ENCODE measurements around the gene PCDHB9. TPM values are rescaled to one million over a fixed set of nuclear protein-coding genes. Genes with fewer than 3 reads are reported as not detected.
"Not testable (repeated sequence)": the region's sequence is repeated elsewhere in the genome, so short reads cannot be mapped to it uniquely, and the experiment has no call there.

The PCDHB9 gene
- total RNA-seq, 2 donors from 2014 or later, result 0.34 to 0.61 TPM

GRCh38 chr5:141182248-141182647, 4.7 kb upstream of the PCDHB9 start, which contains the start of gene PCDHB16:
Gene PCDHB16, plus strand, starts transcription at chr5:141182387. Its CDS starts 173 bp downstream, at chr5:141182560.
- ATAC-seq, result no peak
- DNase-seq, result no peak
- intact Hi-C loops (cut with DNase I, micrococcal nuclease), result no loop called here

GRCh38 chr5:141184117-141184855, 2.7 kb upstream of the PCDHB9 start:
- ATAC-seq; intact Hi-C loops (cut with DNase I, micrococcal nuclease); DNase-seq: not testable (repeated sequence)

- ATAC-seq; intact Hi-C loops (cut with DNase I, micrococcal nuclease); DNase-seq: not testable (repeated sequence)
Measured at GRCh38 chr5:141188682-141189081, 1.7 kb downstream of the PCDHB9 start.

- intact Hi-C loops (cut with DNase I, micrococcal nuclease); DNase-seq; ATAC-seq: not testable (repeated sequence)
Measured at GRCh38 chr5:141189131-141189530, 2.2 kb downstream of the PCDHB9 start.

- ATAC-seq (no peak), DNase-seq (peak in 1 of 2 donors; percentile 22)
- intact Hi-C loops (cut with DNase I, micrococcal nuclease), result no loop called here
Measured at GRCh38 chr5:141192110-141192725, 5.3 kb downstream of the PCDHB9 start, which contains the start of gene PCDHB10. Gene PCDHB10, plus strand, starts transcription at chr5:141192353. Its CDS starts 200 bp downstream, at chr5:141192553.

- intact Hi-C loops (cut with DNase I, micrococcal nuclease); ATAC-seq; DNase-seq: not testable (repeated sequence)
Measured at GRCh38 chr5:141194332-141194731, 7.4 kb downstream of the PCDHB9 start.

- ATAC-seq (no peak), DNase-seq (no peak)
- intact Hi-C loops (cut with DNase I, micrococcal nuclease), result no loop called here
Measured at GRCh38 chr5:141196363-141196762, 9.4 kb downstream of the PCDHB9 start.

- ATAC-seq (no peak), DNase-seq (no peak)
- intact Hi-C loops (cut with DNase I, micrococcal nuclease), result no loop called here
Measured at GRCh38 chr5:141199359-141200235, 12.6 kb downstream of the PCDHB9 start, which contains the start of gene PCDHB11. Gene PCDHB11, plus strand, starts transcription at chr5:141199627. Its CDS starts 148 bp downstream, at chr5:141199775.

GRCh38 chr5:141201126-141201525, 14.2 kb downstream of the PCDHB9 start:
- ATAC-seq; DNase-seq; intact Hi-C loops (cut with DNase I, micrococcal nuclease): not testable (repeated sequence)

- intact Hi-C loops (cut with DNase I, micrococcal nuclease); DNase-seq; ATAC-seq: not testable (repeated sequence)
Measured at GRCh38 chr5:141201646-141202045, 14.7 kb downstream of the PCDHB9 start.

GRCh38 chr5:141208478-141208877, 21.5 kb downstream of the PCDHB9 start, which contains the start of gene PCDHB12:
Gene PCDHB12, plus strand, starts transcription at chr5:141208719. Its CDS starts 189 bp downstream, at chr5:141208908.
- ATAC-seq, result no peak

GRCh38 chr5:141210281-141210680, 23.3 kb downstream of the PCDHB9 start:
- intact Hi-C loops (cut with DNase I, micrococcal nuclease); DNase-seq; ATAC-seq: not testable (repeated sequence)

More at GRCh38 chr5:141208478-141208877, 21.5 kb downstream of the PCDHB9 start, which contains the start of gene PCDHB12:
- no peak for DNase-seq
- intact Hi-C loops (cut with DNase I, micrococcal nuclease), result no loop called here

- ATAC-seq; DNase-seq; intact Hi-C loops (cut with DNase I, micrococcal nuclease): not testable (repeated sequence)
Measured at GRCh38 chr5:141210849-141211248, 23.9 kb downstream of the PCDHB9 start.

GRCh38 chr5:141213656-141214339, 26.8 kb downstream of the PCDHB9 start, which contains the start of gene PCDHB13:
Gene PCDHB13, plus strand, starts transcription at chr5:141213919. Its CDS starts 205 bp downstream, at chr5:141214124.
- intact Hi-C loops (cut with DNase I, micrococcal nuclease), result not testable (repeated sequence)
- ATAC-seq (peak; percentile 49), DNase-seq (peak in 1 of 2 donors; percentile 45)

GRCh38 chr5:141214583-141214982, 27.6 kb downstream of the PCDHB9 start:
- DNase-seq; ATAC-seq; intact Hi-C loops (cut with DNase I, micrococcal nuclease): not testable (repeated sequence)

- ATAC-seq; intact Hi-C loops (cut with DNase I, micrococcal nuclease); DNase-seq: not testable (repeated sequence)
Measured at GRCh38 chr5:141215504-141215903, 28.5 kb downstream of the PCDHB9 start.

GRCh38 chr5:141216035-141216434, 29.1 kb downstream of the PCDHB9 start:
- DNase-seq; ATAC-seq; intact Hi-C loops (cut with DNase I, micrococcal nuclease): not testable (repeated sequence)

Measured in left colon (tissue), 2 donors.